OCI-LY3 (cell line): Measurements from ENCODE around the gene DTX3.

ENCODE experiments used
- H2AFZ ChIP-seq: fragments of 200-600, 300-600 bp; shearing (Covaris generic); 2 replicates; pipeline ENCODE4 v1.6.0; 2014; ENCODE audit warnings: antibody characterized with exemption, low read depth, low read length
- H3K27ac ChIP-seq: fragments of 200-600, 300-600 bp; sonication (generic); 2 replicates; pipeline ENCODE4 v1.5.1; 2014; ENCODE audit warnings: mild to moderate bottlenecking, low read length, moderate library complexity, mixed read lengths
- H3K27me3 ChIP-seq: fragments of 200-600, 300-600 bp; sonication (generic); 2 replicates; pipeline ENCODE4 v1.6.1; 2014; ENCODE audit warnings: low read depth, low read length, mixed read lengths
- H3K36me3 ChIP-seq: fragments of 200-600, 300-600 bp; sonication (generic); replicated peaks from 2 replicates; pipeline ENCODE3; 2014; ENCODE audit warnings: low read depth, low read length, mixed read lengths
- H3K4me1 ChIP-seq: fragments of 300-600, 200-600 bp; sonication (generic); 2 replicates; pipeline ENCODE4 v1.6.1; 2014; ENCODE audit warnings: low read length, mixed read lengths
- H3K4me2 ChIP-seq: fragments of 200-600, 300-600 bp; sonication (generic); 2 replicates; pipeline ENCODE4 v1.6.1; 2014; ENCODE audit warnings: low read length, mixed read lengths
- H3K4me3 ChIP-seq: fragments of 300-600, 200-600 bp; sonication (generic); 2 replicates; pipeline ENCODE4 v1.5.1; 2014; ENCODE audit warnings: antibody characterized with exemption, mild to moderate bottlenecking, low read length, moderate library complexity
- H3K79me2 ChIP-seq: fragments of 300-600, 200-600 bp; shearing (Covaris generic); 2 replicates; pipeline ENCODE4 v1.6.1; 2014; ENCODE audit warnings: mild to moderate bottlenecking, low read length, mixed read lengths
- H3K9ac ChIP-seq: fragments of 300-600, 200-600 bp; shearing (Covaris generic); 2 replicates; pipeline ENCODE4 v1.6.0; 2014; ENCODE audit warnings: mild to moderate bottlenecking, low read length, moderate library complexity
- H3K9me3 ChIP-seq: fragments of 200-600, 300-600 bp; shearing (Covaris generic); 2 replicates; pipeline ENCODE4 v1.6.1; 2014; ENCODE audit warnings: low read length, mixed read lengths; ENCODE audit not compliant: insufficient read depth
- H4K20me1 ChIP-seq: fragments of 200-600, 300-600 bp; sonication (generic); 2 replicates; pipeline ENCODE4 v1.6.1; 2016; ENCODE audit warnings: low read length, mixed read lengths; ENCODE audit not compliant: insufficient read depth
- EZH2phosphoT487 ChIP-seq: fragments of 200-600 bp; shearing (Covaris generic); IDR thresholded peaks from 2 replicates; pipeline ENCODE4 v1.6.1; 2018; ENCODE audit warnings: antibody characterized with exemption, mixed run types, low read depth
- TF ChIP-seq, protein P1 (sequence below): fragments of 200-600, 300-600 bp; sonication (generic); IDR thresholded peaks from 2 replicates; pipeline ENCODE4 v1.5.1; 2014; ENCODE audit warnings: antibody characterized with exemption, low read length, low read depth

Gene DTX3

DNA sequence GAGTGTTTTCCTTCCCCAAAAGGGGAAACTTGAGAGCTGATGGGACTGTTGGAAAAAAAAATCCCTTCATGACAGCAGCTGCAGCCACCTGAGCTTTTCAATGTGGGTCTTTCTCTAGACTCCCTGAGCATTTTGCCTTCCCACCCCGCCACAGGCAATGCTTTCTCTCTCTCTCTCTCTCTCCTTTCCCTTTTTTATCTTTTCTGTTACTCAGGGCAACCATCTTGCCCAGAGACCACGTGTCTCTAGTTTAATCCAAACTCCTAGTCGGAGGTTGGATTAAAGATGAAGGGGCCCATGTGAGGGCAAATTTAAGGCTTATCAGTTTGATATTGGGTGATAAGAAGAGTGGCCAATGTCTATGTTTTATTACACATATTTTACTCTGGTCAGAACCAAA, 54.3 kb downstream of the DTX3 start:
- Histone ChIP-seq H3K79me2 (no peaks in the 10 kb centered on the region), H3K4me2 (no peak overlapping the region), H2AFZ (no peak overlapping the region), H3K4me1 (no peaks in the 10 kb centered on the region), H3K36me3 (no peaks in the 10 kb centered on the region), H3K27ac (no peak overlapping the region), H3K27me3 (no peaks in the 10 kb centered on the region), H3K9ac (no peak overlapping the region), H4K20me1 (no peaks in the 10 kb centered on the region), H3K9me3 (peaks cover 16% of the 10 kb centered on the region), H3K4me3 (no peak overlapping the region)
- TF ChIP-seq, protein P1, sequence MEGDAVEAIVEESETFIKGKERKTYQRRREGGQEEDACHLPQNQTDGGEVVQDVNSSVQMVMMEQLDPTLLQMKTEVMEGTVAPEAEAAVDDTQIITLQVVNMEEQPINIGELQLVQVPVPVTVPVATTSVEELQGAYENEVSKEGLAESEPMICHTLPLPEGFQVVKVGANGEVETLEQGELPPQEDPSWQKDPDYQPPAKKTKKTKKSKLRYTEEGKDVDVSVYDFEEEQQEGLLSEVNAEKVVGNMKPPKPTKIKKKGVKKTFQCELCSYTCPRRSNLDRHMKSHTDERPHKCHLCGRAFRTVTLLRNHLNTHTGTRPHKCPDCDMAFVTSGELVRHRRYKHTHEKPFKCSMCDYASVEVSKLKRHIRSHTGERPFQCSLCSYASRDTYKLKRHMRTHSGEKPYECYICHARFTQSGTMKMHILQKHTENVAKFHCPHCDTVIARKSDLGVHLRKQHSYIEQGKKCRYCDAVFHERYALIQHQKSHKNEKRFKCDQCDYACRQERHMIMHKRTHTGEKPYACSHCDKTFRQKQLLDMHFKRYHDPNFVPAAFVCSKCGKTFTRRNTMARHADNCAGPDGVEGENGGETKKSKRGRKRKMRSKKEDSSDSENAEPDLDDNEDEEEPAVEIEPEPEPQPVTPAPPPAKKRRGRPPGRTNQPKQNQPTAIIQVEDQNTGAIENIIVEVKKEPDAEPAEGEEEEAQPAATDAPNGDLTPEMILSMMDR, result no peak
- TF ChIP-seq EZH2phosphoT487, result no peak
